ENCODE measurements around the gene HIP1R. TPM values are rescaled to one million over a fixed set of nuclear protein-coding genes. Genes with fewer than 3 reads are reported as not detected.
A peak's percentile ranks its signal among the peaks of the same experiment; 100 is the strongest.

Gene HIP1R
- total RNA-seq, 1 donor from 2014 or later, result 33.7 TPM

DNA sequence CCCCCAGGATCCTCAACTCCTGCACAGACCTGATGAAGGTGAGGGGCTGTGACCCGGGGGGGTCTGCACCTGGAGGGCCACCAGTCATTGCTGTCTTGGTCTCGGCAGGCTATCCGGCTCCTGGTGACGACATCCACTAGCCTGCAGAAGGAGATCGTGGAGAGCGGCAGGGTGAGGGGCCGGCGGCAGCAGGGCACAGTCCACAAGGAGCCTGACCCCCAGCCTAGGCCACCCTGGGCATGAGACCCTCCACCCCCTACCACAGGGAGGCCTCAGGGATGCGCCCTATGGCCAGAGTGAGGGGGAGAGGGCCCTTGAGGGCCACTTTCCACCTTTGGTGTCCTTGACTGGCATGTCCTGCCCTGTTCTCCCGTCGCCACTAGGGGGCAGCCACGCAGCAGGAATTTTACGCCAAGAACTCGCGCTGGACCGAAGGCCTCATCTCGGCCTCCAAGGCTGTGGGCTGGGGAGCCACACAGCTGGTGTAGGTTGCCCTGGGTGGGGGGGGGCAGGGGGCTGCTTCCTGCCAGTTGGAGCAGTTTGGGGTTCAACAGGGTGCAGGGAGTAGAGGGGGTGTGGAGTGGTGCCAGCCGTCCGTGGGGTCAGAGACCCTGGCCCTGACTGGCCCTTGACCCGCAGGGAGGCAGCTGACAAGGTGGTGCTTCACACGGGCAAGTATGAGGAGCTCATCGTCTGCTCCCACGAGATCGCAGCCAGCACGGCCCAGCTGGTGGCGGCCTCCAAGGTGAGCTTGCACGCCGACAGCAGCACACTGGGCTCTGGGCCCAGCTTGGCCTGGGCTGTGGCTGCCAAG is 25.0 kb downstream of the HIP1R start:
- DNase-seq, result peak; percentile 68

DNA sequence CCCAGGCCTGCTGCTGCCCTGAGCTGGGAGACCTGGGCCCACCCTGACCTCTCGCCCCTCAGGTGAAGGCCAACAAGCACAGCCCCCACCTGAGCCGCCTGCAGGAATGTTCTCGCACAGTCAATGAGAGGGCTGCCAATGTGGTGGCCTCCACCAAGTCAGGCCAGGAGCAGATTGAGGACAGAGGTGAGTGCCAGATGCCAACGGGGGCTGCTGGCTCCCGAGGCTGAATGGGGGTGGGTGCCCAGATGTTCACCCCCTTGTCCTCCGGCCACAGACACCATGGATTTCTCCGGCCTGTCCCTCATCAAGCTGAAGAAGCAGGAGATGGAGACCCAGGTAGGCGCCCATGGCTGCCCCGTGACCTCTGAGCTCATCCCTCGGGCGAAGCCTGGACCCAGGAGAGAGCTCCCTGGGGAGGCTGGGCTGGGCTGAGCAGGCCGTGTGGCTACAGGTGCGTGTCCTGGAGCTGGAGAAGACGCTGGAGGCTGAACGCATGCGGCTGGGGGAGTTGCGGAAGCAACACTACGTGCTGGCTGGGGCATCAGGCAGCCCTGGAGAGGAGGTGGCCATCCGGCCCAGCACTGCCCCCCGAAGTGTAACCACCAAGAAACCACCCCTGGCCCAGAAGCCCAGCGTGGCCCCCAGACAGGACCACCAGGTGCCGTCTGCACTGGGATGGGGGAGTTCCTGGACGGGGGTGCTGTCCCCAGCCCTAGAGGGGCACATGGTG is 25.8 kb downstream of the HIP1R start:
- DNase-seq, result no peak

DNA sequence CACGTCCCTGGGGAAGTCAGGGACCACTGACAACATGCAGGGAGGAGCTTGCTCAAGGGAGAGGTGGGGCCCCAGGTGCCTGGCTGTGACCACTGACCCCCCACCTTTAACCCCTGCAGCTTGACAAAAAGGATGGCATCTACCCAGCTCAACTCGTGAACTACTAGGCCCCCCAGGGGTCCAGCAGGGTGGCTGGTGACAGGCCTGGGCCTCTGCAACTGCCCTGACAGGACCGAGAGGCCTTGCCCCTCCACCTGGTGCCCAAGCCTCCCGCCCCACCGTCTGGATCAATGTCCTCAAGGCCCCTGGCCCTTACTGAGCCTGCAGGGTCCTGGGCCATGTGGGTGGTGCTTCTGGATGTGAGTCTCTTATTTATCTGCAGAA is 26.3 kb downstream of the HIP1R start:
- DNase-seq, result no peak

DNA sequence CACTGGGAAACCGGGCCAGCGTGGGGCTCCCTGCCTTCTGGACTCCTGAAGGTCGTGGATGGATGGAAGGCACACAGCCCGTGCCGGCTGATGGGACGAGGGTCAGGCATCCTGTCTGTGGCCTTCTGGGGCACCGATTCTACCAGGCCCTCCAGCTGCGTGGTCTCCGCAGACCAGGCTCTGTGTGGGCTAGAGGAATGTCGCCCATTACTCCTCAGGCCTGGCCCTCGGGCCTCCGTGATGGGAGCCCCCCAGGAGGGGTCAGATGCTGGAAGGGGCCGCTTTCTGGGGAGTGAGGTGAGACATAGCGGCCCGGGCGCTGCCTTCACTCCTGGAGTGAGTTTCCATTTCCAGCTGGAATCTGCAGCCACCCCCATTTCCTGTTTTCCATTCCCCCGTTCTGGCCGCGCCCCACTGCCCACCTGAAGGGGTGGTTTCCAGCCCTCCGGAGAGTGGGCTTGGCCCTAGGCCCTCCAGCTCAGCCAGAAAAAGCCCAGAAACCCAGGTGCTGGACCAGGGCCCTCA is 26.9 kb downstream of the HIP1R start:
- no peak for DNase-seq

DNA sequence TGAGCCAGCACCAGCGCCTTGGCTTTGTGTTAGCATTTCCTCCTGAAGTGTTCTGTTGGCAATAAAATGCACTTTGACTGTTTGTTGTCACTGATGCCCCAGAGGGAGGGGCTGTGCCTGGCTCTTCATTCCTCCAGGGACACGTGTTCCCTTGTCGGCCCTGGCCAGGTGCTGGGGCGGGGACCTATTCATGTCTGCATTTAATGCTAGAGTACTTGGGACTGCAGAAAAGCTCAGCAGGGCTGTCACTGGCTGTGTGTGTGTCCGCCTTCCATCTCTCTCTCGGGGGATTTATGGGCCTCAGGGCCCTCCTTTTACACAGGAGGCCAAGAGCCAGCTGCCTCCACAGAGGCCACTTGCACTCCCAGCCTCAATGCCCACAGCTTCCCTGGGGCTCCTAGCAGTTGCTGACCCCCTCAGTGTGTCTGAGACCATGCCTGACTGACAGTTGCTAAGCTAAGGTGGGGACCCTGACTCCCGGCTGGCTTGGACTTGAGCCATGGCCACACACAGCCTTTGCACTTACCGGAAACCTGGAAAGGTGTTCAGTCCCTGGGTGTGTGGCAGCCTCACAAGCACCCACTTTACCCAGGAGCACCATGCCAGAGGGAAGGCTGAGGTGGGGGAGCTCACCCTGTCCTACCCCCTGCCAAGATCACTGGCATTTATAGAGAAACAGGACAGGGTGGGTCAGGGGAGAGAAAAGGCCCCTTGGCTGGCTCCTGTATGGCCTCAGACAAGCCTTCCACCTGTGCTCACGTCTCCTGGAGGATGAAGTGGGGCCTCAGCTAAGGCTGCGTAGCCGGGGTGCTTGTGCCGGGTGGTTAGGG is 27.8 kb downstream of the HIP1R start:
- no peak for DNase-seq

DNA sequence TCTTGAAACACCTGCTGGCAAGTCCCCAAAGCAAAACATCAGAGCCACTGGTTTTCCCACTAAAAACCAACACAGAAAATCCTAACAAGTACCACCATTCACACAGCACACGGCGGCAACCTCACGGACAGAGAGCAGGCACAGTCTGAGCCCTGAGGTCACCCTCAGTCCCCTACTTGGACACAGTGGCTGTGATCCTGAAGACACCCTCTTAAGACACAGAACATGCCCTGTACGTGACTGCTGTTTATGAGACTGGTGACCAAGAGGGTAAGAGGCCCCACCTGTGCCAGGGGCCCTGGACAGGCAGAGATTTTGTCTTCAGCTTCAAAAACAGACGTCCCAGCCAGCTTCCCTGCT is 29.6 kb downstream of the HIP1R start:
- DNase-seq, result no peak

DNA sequence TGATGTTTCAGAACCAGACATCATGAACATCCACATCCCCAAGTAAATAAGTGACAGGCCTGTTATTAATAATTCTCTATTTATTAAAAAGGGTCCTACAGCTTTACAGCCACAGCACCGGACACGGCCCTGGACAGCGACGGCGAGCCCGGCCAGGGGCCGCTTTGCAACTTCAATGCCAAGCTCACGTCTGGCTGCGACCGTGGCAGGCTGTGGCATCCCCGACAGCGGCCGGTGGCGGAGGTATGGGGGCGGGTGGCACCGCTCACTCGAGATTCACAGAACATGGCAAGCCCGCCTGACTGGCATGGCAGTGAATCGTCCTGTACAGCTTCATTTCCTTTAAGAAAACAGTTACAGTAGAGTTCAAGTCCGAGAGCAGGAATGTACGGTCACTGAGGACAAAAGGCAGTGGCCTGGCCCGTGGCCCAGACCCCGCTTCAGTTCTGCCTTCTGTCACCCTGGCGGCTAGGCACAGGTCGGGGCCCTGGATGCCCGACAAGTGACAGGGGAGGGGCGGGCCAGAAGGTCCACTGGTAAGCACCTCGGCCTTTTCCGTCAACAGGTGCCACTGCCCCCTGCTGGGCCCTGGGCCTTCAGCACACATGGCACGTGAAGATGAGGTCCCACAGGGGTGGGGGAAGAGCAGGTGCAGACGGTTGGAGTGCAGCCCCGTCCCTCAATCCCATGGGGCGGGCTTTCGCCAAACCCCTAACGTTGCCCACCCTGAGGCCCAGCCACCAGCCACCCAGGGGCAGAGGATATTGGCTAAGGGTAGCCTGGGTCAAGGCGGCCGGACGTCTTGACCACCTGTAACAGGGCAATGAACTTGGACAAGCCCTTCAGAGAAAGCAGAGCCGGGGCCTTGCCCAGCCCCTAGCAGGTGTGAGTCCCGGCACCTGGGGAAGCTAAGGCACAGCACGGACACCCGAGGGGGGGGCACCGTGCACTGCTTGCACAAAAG is 30.3 kb downstream of the HIP1R start:
- no peak for DNase-seq

DNA sequence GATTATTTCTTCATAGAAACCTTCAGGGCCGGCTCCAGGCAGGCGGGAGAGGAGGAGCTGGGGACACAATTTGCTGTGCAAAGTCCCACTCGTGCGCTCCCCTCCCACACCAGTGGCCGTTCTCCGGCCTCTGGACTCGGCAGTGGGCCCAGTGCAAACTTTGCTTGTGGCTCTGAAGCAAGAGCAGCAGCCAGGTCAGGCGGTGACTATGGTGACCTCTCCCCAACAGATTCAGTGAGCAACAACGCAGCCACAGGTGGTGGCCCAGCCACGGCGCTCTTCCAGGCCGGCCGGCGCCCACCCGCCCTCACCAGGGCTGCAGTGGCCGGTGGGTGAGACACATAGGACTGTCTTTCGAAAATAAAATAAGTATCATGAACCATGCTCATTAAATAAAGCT is 31.1 kb downstream of the HIP1R start:
- DNase-seq, result no peak

DNA sequence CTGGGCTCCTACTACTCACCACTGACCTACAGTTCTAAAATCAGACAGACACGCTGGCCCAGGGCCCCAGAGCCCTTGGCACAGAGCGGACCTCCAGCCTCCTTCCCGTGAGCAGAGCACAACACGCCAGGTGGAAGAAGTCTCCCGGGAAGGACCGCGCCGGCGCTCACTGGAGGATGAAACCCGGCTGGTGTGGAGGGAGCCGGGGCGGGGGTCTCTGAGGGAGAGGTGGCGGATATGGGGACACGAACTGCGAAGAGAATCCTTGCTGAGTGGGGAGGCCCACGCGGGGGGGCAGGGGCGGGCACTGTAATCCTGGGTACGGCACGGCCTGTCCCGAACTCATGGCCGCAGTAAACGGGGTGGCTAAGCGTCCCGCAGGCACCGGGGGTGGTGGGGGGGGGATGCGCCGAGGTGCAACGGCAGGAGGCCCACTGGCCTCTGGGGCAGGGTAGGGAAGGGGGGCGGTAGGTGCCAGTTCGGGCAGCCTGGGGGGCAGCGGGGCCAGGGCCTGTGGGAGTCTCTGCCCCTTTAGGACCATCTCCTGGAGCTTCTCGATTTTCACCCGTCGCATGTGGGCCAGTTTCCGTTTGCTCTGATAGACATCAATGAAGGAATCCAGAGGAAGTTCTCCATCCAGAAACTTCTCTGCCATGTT is 31.8 kb downstream of the HIP1R start:
- DNase-seq, result no peak

DNA sequence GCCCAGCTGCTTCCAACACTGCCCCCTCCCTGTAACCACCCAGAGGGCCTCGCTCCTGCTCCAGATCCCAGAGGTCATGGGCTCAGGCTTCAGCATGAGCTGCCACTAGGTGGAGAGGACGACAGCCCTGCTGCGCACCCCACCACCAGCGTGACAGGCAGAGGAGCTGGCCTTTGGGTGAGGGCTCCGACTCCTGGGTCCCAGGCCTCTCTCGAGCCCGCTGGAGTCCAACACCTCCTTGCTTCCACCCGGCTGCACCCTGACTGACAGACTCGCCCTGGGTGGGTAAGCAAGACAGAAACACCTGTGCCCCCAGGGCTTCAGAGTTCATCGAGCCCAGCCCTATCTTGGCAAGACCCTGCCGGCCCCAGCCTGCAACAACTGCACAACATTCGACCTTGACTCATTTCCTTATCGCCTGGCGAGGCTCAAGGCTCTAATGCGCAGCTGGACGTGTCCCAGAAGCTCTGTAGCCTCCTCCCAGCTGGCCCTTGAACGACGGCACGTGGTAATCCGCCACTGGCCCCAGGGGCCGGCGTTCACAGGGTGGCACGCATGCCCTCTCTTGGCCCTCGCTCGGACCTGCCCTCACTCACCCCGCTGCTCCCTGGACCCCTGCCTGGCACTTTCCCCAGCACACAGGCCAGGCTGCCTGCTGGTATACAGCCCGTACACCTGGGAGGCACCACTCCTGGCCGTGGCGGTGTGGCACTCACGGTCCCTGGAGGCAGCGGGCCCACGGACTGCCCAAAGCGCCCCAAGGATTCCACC is 32.6 kb downstream of the HIP1R start:
- DNase-seq, result no peak

DNA sequence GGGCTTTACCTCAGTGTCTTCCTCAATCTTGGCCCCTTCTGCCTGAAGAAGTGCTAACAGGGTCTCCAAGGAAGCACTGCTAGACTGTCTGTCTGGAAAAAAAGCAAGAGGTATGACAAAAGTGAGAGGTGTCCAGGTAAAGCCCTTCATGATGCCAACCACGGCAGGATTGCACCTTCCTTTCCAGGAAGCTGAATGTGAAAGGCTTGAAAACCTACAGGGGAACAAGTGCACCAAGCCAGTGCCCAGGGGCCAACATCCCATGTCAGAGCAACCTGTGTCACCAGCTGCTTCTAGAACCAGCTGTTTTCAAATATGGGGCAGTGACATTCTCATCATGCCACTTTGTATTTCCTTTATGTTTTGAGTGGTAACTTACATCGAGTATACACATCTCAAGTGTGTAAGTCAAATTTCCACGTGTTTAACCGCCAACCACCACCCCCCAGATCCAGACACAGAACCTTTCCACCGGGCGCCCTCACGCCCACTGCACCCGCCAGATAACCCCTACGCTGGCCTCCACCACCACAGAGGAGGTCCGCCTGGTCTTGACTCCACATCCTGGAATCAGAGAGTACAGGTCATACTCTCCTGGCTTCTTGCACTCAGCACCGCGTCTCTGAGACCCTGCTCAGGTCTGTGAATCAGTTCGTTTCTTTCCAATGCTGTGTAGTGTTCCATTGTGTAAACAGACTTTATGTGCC is 33.4 kb downstream of the HIP1R start:
- no peak for DNase-seq

DNA sequence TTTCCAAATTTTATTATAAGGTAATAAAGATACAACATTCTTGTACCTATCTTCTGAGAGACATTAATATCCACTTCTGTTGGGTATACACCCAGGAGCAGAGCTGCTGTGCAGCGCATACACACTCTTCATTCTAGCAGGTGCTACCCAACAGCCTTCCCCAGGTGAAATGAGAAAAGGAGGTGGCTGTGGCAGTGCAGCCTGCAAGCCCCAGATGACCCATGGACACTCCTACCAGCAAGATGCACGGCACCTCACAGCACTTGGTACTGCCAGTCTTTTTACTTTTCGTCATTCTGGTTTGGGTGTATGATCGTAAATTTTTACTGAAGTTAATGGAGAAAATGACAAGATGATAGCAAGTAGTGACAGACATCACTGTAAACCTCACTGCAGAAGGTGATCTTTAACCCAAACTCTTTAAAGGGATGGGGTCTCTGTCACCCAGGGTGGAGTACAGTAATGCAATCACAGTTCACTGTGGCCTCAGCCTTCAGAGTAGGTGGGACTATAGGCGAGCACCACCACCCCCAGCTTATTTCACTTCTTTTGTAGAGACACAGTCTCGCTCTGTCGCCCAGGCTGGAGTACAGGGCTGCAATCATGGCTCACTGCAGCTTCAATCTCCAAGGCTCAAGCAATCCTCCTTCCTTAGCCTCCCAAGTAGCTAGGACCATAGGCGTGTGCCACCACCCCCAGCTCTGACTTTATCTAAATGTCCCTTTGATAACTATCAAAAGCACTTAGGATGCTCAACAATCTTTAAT is 34.1 kb downstream of the HIP1R start:
- DNase-seq, result no peak

DNA sequence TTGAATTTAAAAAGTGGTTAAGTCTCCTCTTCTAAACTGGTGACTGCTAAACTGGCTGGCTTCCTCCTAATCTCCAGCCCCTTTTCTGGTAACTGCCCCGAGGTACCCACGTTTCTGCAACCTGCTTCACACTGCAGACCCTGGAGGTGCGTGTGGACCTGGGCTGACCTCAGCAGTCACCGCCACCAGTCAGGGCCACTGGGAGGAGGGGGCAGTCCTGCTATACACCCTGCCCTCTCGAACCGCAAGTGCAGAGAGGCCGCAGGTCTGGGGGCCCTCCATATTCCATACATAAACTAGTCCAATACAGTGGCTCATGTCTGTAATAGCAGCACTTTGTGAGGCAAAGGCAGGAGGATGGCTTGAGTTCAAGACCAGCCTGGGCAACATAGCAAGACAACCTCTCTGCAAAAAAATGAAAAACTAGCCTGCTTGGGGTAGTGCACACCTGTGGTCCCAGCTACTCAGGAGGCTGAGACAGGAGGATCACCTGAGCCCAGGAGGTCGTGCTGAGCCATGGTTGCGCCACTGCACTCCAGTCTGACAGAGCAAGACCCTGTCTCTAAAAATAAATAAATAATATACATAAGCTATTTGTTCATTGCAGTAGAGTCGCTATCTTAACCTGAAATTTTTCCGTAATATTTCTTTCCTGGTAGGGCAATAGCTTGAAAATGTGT is 35.0 kb downstream of the HIP1R start:
- no peak for DNase-seq

DNA sequence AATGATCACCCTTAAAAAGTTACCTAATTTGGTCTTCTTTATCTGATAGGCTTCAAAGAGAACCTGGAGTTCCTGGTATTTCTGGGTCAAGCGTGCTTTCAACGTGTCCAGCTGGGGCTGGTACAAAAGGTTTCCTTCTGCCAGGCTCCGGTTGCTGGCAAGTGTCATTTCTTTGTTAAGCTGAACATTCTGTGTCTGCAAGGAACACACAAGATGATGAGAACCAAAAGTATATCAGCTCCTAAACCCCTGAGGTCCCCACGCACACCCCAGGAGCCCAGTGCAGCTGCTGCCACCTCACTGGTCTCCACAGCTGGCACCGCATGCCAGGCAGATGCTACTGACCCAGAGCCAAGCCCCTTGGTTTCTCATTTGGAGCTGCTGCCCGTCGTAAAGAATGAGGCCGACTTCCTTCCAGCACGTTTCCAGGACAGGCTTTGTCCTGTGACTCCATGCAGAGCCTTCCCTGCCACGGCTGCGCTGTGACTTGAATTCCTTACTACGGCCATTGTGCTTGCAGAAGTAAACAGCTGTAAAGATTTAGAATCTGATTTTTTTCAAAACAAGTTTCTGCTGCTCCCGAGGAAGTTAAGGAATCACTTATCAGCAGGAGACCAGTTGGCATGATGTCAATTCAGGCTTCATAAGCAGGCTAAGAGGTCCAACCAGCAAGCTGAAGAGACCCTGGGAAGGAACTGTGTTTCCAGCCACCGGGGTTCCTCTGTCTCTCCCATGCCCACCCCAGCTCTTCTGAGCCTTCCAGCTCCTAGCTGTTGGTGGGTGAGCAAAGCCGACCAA is 35.8 kb downstream of the HIP1R start:
- peak; percentile 62 for DNase-seq

DNA sequence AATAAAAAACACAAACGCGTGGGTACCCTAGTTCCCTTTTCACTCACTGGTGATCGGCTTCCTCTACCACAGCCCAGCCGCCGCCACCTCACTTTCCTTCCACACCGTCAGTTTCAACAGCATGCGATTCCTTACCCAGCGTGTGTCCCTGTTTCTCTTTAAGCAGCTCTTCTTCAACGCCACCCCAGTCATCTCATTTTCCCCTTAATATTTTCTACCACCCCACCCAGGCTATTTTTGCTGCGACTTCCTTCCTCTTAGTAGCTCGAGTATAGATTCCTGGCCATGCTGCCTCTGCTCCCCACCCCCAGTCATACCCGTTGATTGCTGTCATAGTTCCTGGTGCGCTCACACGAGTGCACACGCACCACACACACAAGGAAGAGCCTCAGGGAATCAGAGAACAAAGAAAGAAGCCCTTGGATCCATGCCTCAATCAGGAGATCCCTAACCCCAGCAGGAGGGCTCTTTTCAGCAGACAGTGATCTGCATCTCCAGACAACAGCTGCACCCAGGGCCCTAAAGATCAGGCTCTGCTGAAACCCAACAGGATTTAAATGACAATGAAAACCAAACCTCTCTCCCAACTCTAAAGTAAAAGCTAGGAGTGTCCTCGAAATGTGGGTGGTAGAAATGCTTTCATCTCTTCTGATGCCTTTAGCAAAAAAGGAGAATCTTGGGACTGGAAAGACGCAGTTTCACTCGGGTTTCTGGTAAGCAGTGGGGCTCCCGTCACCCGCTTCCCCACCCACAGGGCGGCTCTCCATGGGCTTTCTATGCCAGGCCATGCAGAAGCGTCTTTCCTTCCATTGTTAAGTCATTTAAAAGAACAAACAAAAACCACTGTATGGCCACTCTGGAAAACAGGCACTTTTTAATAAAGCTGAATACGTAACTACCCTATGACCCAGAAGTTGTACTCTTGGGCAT is 36.9 kb downstream of the HIP1R start:
- DNase-seq, result peak; percentile 85

DNA sequence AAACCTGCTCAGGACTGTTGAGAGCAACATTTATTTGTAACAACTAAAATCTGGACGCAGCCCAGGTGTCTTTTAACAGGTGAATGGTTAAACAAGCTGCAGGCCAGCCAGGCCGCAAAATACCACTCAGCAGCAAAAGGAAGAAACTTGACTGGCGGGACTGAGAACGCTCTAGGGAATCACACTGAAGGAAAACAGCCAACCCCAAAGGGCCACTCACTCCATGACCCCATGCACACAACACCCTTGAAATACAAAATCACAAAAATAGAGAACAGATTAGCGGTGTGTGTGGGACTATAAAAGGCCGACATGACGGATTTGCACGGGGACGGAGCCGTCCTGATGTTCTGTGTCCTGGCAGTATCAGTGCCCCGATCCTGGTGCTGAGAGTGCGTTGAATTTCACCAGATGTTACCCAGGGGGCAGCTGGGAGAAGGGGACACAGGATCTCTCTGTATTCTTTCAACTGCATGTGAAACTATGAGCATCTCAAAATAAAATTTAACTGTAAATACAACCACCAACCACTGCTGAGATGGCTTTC is 37.6 kb downstream of the HIP1R start:
- peak; percentile 24 for DNase-seq
